ENCODE measurements around the gene EXOC6B.
A peak's percentile ranks its signal among the peaks of the same experiment; 100 is the strongest.

Gene EXOC6B

DNA sequence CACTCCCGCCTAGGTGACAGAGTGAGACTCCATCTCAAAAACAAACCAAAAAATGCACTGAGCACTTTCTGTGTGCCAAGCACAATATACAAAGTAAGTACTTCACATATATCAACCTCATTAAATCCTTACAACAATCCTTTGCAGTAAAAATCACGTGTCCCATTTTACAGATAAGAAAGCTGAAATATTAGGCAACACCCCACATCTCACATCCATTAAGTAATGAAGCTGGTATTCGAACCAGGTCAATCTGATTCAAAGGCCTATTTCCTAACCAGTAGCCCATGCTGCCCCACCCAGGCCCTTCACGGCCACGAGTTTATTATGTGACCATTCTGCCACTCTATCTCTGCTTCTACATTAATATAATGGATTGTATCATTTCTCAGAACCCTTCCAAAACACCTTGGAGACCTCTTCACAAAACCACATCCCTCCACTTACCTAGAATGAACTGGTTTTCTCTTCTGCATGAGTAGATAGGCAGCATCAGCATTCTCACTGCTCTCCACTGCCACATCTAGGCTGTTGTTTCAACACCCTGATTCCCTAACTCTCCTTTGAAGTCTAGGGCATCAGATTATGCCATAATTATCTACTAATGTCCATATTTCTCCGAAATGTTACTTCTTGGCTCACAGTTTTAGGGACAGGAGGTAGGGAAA, 3.1 kb upstream of the EXOC6B start:
- no peak for DNase-seq (ENCODE audit: low read depth)

DNA sequence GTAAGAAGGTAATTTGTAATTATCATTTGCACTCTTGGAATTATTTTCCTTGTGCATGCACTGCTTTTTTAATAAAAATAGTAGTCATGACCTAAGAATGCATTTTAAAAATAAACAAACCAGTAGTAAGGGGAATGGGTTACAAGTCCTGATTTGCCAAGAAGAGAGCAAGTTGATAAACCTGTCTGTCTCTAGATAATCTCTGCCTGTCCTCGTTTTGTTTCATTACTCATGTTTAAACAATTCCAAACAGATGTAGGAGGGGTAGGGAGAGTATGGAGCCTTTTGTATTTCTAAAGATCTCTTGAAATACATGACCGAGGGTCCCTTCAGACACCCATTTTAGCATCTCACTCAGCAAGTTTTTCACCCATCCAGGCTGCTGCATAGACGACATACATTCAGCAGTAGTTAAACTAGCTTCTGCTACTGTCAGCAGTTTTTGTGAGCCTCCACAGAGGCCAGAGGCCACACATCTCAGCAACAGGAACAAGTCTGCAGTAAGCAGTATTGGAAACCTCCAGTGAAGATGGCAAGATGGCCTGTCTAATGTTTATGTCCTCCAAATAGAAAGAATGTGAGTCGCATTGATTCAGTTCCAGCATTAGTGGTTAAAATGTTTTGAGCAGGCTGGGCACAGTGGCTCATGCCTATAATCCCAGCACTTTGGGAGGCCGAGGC, 2.3 kb upstream of the EXOC6B start:
- peak; percentile 77 for DNase-seq (ENCODE audit: low read depth)

DNA sequence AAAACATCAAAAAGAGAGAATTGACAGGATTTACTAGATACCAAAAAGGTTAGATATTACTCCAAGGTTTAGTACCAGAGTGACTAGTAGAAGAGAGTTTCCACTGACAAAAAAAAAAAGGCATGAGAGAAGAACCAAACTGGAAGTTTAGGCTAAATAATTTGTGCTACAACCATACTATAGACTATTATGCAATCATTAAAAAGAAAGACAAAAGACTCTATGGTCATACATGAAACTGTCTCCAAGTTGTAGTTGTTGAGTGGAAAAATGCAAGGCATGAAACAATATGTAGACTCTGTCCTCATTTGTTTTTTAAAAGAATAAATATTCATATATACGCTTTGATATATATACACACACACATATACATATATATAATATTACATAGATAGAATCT, 1.7 kb upstream of the EXOC6B start:
- DNase-seq (ENCODE audit: low read depth) = no peak

DNA sequence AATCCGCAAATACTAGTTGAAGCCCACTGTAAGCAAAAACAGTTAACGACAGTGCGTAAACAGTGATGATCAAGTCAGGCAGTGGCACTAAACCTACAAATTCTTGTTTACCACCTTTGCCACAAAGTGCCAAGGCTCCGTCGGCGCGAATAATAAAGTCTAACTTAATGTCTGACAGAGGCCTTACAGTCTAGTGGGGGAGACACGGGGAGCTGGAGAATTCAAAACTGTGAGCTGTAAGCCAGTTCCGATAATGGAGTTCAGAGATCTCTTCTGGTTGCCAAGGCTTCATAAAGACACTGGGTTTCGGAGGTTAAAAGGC, 284 bp upstream of the EXOC6B start:
- no peak for DNase-seq (ENCODE audit: low read depth)

DNA sequence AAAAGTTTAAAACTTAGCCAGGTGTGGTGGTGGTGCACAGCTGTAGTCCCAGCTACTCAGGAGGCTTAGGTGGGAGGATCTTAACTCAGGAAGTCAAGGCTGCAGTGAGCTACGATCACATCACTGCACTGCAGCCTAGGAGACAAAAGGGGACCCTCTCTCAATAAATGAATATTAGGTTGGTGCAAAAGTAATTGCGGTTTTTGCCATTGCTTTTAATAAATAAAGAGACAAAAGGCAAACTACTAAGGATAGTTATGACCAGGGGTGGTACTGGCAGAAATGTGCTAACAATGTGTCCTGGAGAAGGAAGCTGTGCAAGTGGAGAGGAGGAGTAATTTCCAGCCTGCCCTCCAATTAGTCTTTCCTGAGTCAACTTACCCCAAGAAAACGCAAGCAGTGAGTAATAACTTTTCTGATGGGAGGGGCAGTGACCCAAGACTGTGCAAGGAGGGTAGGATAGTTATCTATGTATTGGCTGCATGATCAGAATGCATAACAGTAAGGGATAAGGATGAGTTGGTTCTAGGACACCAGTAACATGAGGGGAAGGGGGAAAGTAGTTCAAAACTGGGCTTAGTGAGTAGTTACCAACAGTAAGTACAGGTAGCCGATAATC, 1.5 kb downstream of the EXOC6B start:
- peak; percentile 87 for DNase-seq (ENCODE audit: low read depth)

DNA sequence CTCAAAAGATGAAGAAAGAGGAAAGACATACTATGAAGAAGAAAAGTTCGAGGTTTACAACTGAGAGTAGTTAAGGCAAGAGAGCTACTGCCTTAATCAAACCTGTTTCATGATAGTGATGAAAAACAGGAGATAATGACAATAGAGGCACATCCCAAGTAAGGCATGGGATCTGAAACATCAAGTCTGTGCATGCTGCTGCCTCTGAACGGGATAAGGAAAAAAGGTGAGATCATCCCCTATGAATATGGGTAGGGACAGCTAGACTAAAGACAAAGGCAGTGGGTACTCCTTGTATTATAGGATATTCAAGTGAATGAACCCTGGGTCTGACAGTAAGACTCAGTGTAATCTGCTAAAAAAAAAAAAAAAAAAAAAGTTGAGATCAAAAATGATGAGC, 3.0 kb downstream of the EXOC6B start:
- DNase-seq (ENCODE audit: low read depth) = no peak

DNA sequence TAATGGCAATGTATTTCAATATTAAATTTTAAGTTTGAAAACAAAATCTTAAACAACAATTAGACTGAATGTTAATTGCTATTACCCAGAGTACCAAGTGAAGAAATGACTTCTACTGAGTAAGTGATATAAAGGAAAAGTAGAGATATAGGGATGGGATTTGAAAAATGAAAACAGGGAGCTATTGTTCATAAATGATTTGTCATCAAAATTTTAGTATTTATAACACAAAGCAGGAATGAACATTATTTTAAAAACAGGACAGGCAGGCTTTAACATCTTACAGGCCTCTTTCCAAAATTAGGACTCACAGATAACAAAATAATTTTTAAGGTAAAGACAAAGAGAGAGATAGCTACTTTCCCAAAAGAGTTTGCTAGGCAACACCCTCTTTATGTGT, 3.9 kb downstream of the EXOC6B start:
- DNase-seq (ENCODE audit: low read depth) = no peak

DNA sequence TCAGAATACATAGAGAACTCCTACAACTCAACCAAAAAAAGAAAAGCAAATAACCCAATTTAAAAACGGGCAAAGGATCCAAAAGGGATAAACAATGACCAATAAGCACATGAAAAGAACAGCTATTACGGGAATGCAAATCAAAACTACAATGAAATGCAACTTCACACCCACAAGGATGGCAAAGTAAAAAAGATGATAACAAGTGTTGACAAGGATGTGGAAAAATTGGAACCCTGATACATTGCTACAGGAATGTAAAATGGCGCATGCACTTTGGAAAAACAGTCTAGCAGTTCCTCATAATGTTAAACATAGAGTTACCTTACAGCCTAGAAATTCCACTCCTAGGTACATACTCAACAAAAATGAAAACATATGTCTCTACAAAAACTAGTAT, 4.7 kb downstream of the EXOC6B start:
- no peak for DNase-seq (ENCODE audit: low read depth)

DNA sequence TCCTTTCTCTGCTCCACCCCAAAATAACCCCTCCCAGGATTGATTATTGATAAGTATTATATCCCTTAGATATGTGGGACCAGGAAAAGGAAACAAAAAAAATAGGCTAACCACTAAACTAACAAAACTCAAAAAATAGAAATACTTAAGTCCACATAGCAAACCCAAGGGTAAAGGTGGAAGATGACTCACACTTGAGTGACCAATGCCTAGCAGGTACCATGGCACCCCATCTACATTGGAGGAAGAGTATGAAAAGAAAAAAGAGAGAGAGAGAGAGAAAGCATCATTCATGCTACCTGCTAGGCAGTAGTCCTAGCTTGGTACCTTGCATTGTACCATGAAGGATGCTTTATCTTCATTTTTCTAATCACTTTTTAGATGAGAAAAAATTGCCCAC, 6.3 kb downstream of the EXOC6B start:
- DNase-seq (ENCODE audit: low read depth) = peak; percentile 7

DNA sequence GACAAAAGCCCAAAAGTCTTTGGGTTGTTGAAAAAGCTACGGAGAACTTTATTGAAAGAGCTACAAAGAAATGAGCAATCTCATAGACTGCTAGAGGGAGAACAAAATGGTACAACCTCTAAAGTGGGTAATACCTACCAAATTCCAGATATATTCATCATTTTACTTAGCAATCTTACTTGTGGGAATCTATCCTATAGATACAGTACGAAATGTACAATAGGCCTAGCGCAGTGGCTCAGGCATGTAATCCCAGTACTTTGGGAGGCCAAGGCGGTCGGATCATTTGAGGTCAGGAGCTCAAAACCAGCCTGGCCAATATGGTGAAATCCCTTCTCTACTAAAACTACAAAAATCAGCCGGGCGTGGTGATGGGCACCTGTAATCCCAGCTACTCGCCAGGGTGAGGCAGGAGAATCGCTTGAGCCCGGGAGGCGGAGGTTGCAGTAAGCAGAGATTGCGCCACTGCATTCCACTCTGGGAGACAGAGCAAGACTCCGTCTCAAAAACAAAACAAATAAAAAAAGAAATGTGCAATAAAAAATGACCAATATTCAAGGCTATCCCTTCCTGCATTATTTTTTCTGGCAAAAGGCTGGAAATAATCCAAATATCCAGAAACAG, 10.1 kb downstream of the EXOC6B start:
- DNase-seq (ENCODE audit: low read depth) = peak; percentile 19

DNA sequence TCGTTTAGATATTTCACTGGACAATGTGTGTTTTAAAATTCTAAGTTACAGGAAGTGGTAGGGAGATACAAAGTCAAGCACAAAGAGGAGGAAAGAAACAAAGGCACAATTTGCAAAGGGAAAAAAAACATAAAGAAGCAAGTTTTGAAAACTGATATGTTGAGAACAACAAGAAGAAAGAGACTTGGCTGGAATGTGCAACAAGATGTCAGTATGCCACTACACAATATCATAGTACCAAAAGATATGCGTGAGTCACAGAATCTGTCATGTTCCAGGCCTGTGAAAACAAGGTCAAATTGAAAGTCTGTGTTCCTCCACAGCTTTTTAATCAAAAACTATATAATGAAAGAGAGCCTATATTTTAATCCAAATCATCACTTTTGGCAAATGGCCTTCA, 12.0 kb downstream of the EXOC6B start:
- peak; percentile 36 for DNase-seq (ENCODE audit: low read depth)

DNA sequence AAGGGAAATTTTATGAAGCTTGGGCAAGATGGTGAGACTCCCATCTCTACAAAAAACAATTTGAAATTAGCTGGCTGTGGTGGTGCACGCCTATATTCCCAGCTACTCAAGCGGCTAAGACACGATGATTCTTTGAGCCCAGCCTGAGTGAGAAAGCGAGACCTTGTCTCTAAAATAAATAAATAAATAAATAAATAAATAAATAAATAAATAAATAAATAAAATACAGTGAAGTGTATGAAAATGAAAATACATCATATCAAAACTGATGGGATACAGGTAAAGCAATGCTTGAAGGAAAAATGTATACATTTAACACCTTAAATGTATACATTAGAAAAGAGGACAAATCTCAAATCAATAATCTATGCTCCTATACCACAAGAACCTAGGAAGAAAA, 15.7 kb downstream of the EXOC6B start:
- DNase-seq (ENCODE audit: low read depth) = no peak

DNA sequence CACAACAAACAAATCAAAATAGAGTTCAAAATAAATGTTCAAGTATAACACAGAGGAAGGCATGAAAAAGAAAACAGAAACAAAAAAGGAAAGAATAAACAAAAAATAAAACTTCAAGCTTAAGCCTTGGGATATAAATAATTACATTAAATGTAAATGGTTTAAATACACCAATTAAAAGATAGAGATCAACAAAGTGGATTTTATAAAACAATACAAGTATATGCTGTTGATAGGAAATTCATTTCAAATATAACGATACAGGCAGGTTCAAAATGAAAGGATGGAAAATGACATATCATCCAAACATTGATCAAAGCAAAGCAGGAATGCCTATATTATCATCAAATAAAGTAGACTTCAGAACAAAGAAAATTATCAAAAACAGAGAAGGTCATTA, 16.7 kb downstream of the EXOC6B start:
- DNase-seq (ENCODE audit: low read depth) = no peak

DNA sequence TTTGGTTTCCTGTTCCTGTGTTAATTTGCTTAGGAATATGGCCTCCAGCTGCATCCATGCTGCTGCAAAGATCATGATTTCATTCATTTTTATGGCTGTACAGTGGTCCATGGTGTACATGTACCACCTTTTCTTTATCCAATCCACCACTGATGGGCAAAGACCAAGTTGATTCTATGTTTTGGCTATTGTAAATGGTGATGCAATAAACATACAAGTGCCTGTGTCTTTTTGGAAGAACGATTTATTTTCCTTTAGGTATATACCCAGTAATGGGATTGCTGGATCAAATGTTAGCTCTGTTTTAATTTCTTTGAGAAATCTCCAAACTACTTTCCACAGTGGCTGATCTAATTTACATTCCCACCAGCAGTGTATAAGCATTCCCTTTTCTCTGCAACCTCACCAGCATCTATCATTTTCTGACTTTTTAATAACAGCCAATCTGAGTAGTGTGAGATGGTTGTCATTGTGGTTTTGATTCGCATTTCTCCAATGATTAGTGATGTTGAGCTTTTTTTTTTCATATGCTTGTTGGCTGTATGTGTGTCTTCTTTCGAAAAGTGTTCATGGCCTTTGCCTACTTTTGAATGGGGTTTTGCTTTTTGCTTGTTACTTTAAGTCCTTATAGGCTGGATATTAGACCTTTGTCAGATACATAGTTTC, 19.4 kb downstream of the EXOC6B start:
- DNase-seq (ENCODE audit: low read depth) = peak; percentile 13

DNA sequence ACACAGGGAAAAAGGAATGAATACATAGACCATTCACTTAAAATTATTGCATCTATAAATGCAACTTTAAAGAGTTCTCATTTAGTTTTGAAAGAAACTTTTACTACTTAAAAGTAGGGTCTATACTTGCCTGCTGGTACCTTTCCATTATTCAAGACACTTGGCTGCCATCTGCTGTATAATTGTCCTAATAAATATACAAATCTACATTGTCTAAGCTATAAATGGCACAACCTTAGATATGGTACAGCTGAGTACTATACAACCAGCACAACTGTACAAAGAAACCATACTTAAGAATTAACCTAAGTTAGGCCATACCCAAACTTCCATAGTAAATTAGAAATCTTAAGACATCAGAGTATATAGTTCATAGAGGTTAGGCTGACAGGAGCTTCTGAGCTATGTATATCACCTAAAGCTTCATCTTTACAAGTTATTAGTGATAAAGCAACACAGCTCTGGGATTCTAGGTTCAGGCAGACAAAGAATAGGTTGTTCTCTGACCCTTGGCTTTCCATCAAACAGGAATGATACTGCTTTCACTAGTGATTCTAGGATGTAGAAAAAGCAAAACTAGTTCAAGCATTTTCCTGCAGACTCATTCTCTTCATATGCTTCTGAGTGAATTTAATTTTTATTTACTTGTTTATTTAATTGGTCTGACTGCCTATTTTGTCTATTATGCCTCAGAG, 22.1 kb downstream of the EXOC6B start:
- no peak for DNase-seq (ENCODE audit: low read depth)

DNA sequence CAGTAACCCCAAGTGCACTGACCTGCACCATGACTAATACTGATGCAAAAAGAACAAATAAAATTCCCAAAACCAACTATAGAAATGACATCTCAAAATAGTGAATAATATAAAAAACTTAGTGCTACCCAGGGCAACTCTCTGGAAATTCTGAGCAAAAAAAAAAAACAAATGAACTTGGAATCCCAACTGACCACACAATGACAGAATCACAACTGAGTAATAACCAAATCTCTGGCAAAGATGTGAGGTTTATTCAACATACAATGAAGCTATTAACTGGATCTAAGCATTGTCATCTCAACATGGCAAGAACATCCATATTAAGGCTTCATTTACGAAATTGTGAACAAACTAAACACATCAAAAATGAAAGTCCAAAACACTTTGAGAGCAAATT, 22.7 kb downstream of the EXOC6B start:
- DNase-seq (ENCODE audit: low read depth) = peak; percentile 51

DNA sequence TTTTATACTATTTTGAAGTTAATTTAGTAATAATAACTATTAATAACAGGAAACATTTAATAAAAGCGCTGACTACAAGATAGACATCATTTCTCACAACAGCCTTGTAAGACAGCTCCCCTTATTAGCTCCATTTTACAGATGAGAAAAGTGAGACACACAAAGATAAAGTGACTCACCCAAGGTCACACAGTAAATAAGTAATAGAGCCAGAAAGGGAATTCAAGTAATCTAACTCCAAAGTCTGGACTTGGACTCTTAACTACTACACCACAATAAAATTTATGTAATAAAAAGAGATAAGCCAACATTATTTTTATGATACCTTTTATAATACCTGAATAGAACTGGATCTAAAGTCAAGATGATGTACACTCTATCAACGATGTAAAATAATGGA, 25.3 kb downstream of the EXOC6B start:
- DNase-seq (ENCODE audit: low read depth) = no peak

DNA sequence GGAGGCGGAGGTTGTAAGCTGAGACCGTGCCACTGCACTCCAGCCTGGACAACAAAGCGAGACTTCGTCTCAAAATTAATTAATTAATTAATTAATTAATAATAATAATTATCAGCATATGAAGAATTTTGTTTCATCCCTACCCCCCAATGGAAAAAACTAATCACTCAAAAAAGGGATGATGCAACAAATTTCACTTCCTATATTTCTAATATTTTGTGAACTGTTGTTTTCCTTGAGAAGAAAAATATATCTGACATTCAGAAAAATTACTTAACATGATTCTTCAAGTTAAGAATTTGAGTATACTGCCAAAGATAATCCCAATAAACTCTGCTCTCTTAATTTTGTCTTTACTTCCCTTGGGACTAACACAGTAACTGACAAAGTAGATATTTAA, 28.1 kb downstream of the EXOC6B start:
- no peak for DNase-seq (ENCODE audit: low read depth)

DNA sequence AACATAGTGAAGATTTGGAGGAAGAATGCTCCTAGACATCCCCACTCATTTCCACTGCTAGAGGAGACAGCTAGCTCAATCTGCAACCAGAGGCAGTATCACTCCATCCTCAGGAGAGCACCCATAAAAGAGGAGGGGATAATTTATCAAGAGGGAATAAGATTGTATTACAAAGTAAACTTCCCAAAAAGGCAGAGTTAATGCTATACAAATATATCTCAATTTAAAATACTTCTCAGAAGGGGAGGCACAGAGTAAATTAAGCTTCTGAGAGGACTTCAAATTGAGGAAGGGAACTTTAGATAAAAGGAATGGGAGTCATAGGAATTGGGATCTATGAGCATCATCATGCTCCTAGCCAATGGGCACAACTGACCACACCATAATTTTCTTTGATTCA, 29.1 kb downstream of the EXOC6B start:
- DNase-seq (ENCODE audit: low read depth) = no peak

DNA sequence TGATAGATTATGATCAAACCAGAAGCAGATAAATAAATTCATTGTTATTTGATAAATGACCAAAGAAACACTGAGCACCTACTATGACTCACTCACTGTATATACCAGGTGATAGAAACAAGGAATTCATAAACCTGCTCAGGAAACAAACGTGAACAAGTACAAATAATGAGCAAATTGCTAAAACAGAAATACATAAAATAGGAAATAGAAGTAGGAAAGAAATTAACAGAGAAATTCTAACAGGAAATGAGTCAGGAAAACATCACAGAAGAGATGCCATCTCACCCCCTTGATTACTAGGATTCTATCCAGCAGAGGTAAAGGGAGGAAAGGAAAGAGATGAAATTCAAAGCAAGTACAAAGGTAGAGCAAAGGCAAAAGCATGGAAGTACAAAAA, 31.3 kb downstream of the EXOC6B start:
- peak; percentile 70 for DNase-seq (ENCODE audit: low read depth)

DNA sequence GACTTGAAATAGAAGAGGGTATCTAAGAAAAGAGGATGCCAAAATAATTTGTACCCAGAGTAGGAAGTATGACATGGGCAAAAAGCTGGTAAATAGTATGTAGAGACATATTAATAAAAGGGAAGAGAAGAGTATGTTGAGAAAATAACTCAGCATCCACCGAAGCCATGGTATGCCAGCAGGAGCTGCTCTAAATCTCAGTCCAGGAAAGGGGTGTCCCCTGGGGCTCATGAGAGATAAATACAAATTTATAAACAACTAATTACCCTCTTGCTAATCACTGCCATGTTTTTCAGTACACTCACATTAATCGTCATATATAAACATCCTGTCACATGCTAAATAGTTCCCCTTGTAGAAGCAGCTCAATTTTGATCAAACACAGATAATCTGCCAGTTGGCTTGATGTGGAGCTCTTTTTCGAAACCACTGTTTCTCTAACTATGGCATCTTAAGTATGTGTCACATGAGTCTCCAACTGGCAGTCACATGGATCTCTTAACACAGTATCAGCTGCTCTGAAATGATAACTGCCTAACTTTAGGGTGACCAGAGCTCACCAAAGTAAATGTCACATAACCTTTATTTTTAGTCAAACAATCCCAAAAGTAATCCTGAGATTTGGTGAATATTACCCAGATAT, 31.9 kb downstream of the EXOC6B start:
- peak; percentile 67 for DNase-seq (ENCODE audit: low read depth)

DNA sequence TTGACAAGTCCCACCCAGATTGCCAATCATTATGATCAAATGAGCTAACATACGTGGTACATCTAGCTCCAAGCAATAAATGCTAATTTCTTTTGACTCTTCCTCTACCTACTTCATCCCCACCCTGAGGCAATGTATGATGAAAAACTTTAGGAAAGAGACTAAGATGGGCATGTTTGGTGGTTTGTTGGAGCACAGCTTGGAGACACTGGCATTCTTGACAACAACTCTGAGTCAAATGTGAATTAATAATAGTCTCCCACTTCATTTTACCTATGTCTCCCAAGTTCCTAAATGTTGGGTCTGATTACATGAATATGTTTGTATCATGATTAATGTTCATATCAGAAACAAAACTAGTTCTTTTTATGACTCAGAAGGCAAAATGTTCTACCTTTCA, 36.6 kb downstream of the EXOC6B start:
- peak; percentile 5 for DNase-seq (ENCODE audit: low read depth)

All from ELR (cell line).